Motor neuron (in vitro differentiated cells): Measurements from ENCODE around the gene AFF4. TPM values are rescaled to one million over a fixed set of nuclear protein-coding genes. Genes with fewer than 3 reads are reported as not detected.
A peak's percentile ranks its signal among the peaks of the same experiment; 100 is the strongest.

Source experiments
- ATAC-seq, 8 experiments: fragments of 200-7000 bp; cut with Tn5 transposase; replicated peaks in 6 of 8; 2 replicates each; pipeline ENCODE4 v1.8.0; 2021; ENCODE audit warnings: mild to moderate bottlenecking in 8 of 8, moderate library complexity in 8 of 8
- H3K27ac ChIP-seq, 2 donors: fragments of 250-450 bp; sonication (Bioruptor Pico); 2 replicates each; pipeline ENCODE4 v1.9.0; 2021; ENCODE audit warnings: antibody characterized with exemption in 2 of 2, mild to moderate bottlenecking in 2 of 2, moderate library complexity in 1 of 2
- H3K4me1 ChIP-seq, 2 donors: fragments of 250-450 bp; sonication (Bioruptor Pico); replicated peaks in 1 of 2; 2 replicates each; pipeline ENCODE4 v1.6.1; 2021; ENCODE audit warnings: antibody characterized with exemption in 2 of 2, mild to moderate bottlenecking in 2 of 2, moderate library complexity in 1 of 2
- H3K4me3 ChIP-seq, 5 donors: fragments of 250-450 bp; sonication (Bioruptor Pico); 2 replicates each; pipeline ENCODE4 v1.9.0; 2021; ENCODE audit warnings: antibody characterized with exemption in 5 of 5, mild to moderate bottlenecking in 5 of 5, moderate library complexity in 4 of 5
- WGBS, 10 experiments: fragments of 450-650 bp; shearing (Covaris generic); methylation state at CpG; one replicate each; pipeline ENCODE4 v1.0.0; 2022; 5-methylcytosine and 5-hydroxymethylcytosine counted together
- in situ Hi-C, 9 experiments: fragments of 400-800 bp; cut with MboI; loops; one replicate each; pipeline ENCODE4 v1.15.0; 2021; ENCODE audit warnings: low sequenced_read_pairs in 9 of 9, low pct_unique_long_range_greater_than_20kb in 2 of 9; ENCODE audit not compliant: unreplicated experiment in 9 of 9
- total RNA-seq, 8 experiments: library from RNA; unstranded; fragments of 300-600 nt; gene quantifications; 2 replicates each; pipeline versions ENCODE4 v1.2.3 to v1.2.4, GENCODE V29; 2022

AFF4 gene
- total RNA-seq, 8 experiments from 2014 or later = 43.0 to 102 (median 67.3) TPM

DNA sequence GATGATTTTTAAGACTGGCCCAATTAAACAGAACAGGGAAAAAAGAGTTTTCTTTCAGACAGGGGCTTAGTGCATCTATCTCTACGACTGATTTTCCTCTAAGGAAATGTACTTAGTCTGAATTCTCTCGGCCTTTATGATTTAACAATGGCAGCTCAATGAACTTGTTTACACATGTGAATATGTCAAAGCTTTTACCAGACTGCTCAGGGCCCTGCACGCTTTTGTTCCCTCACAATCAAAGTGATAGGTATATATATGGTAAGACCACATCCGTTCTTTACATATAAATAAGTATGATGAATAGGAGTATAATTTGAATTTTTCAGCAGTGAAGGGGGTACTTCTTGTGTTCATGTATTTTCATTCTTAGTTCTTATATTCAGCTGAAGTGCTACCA is 62.4 kb downstream of the AFF4 start:
- no peak overlapping the region for H3K4me3 ChIP-seq
- in situ Hi-C loops = no loop called here
- WGBS, 10 experiments = 59 to 95% (median 86%) methylated on average over 3 to 4 of the region's 4 CpGs; no CpG with 5 or more reads in 2 of the 10 experiments
- ATAC-seq = peak in 1 of 8 experiments; percentile 65
- H3K4me1 ChIP-seq = no peaks in the 10 kb centered on the region
- no peak overlapping the region for H3K27ac ChIP-seq

DNA sequence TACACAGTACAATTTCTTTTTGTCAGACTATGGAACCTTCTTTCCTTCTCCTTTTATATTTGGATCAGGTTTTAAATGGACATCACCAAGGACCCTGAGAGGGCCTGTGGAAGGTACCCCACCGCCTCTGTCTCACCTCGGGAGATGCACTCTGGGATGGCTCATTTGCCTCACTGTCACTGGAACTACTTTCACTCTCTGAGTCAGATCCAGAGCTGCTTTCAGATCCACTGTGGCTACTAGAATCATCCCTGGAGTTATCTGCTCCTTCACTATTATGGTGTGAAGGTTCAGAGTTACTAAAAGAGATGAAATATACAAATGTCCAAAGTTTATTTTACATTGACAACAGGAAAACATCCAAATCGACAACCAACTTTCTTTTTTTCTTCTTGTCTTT is 65.3 kb downstream of the AFF4 start:
- Histone ChIP-seq H3K27ac (no peak overlapping the region), H3K4me3 (no peak overlapping the region), H3K4me1 (no peaks in the 10 kb centered on the region)
- WGBS, 10 experiments = 18 to 82% (median 65%) methylated on average over 1 to 3 of the region's 3 CpGs; no CpG with 5 or more reads in 4 of the 10 experiments
- no peak for ATAC-seq
- in situ Hi-C loops = loop anchor here in 1 of 9 experiments (25.0 kb wide), 1 partner anchor 111 kb away; the partner anchor contains the start of gene SEPTIN8

DNA sequence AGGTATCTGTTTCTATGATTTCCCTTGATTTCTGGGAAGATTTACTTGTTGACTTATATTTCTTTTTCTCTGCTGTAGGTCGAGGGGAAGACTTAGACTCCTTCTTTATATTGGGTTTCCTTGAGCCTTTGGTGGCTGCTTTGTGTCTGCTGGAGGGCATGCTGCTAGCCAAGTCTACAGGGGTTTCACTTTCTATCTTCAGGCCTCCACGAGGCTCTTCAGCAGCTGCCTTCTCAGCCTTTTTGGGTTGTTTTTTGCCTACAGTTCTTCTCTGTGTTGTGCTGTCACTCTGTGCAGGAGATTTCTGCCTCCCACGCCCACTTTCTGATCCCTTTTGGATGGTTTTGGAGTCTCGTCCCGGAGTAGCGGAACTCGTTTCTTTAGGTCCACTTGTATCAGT is 66.7 kb downstream of the AFF4 start:
- ATAC-seq = peak in 1 of 8 experiments; percentile 15
- in situ Hi-C loops = loop anchor here in 1 of 9 experiments (25.0 kb wide), 1 partner anchor 109 kb away; the partner anchor contains the start of gene SEPTIN8
- Histone ChIP-seq H3K4me1 (no peaks in the 10 kb centered on the region), H3K27ac (no peak overlapping the region), H3K4me3 (no peak overlapping the region)
- 54 to 100% (median 97%) methylated on average over 1 to 7 of the region's 7 CpGs; no CpG with 5 or more reads in 2 of the 10 experiments for WGBS, 10 experiments

DNA sequence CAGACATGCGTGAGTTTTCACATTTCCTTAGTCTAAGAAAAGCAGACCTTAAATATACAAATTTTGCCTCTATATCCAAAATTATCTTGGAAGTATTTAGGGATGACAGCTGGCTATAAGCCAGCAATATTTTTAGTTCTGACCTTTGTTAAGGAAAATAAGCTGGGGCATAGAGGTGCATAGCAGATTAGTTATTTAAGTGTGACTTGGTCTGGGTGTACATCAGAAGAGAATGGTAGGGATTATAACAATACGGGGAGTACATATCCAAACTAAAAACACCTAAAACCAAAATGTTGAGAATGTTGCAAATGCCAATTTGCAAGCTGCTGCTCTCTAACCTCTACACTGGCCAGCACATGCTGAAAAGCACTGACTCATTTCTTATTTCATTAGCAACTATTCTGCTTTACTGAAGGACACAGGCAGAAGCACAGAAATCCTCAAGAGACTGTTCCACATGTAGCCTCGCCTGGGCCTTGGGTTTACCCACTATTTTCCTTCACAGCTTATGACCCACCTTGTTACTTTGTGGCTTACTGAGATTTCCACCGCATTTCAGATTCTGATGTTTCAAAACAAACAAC is 67.6 kb downstream of the AFF4 start:
- WGBS, 10 experiments = 89 to 100% (median 98%) methylated on average over 1 to 4 of the region's 4 CpGs
- H3K27ac ChIP-seq = no peak overlapping the region
- H3K4me3 ChIP-seq = no peak overlapping the region
- no peaks in the 10 kb centered on the region for H3K4me1 ChIP-seq
- ATAC-seq = peak in 2 of 8 experiments; percentile 86 to 87
- in situ Hi-C loops = loop anchor here in 1 of 9 experiments (25.0 kb wide), 1 partner anchor 109 kb away; the partner anchor contains the start of gene SEPTIN8

DNA sequence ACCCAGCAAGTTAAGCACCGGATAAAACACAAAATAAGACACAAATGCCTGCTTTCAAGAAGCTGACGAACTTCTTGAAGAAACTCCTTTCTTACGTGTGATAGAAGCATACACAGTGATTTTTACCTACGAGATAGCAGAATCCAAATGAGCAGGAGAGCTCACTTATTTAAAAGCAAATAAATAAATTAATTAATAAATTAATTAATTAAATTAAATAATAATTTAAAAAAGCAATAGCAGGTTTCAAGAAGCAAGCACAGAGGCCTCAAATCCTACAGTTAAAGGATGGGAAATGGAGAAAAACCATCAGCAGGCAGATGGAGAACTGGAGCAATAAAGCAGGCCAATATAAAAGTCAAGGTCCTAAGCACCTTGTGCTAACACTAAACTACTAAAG is 72.6 kb downstream of the AFF4 start:
- Histone ChIP-seq H3K4me3 (no peak overlapping the region), H3K27ac (no peak overlapping the region), H3K4me1 (no peaks in the 10 kb centered on the region)
- WGBS, 10 experiments = 81 to 100% (median 94%) methylated on average over 2 to 4 of the region's 4 CpGs; no CpG with 5 or more reads in 1 of the 10 experiments
- in situ Hi-C loops = loop anchor here in 1 of 9 experiments (25.0 kb wide), 1 partner anchor 104 kb away; the partner anchor contains the start of gene SEPTIN8
- no peak for ATAC-seq

DNA sequence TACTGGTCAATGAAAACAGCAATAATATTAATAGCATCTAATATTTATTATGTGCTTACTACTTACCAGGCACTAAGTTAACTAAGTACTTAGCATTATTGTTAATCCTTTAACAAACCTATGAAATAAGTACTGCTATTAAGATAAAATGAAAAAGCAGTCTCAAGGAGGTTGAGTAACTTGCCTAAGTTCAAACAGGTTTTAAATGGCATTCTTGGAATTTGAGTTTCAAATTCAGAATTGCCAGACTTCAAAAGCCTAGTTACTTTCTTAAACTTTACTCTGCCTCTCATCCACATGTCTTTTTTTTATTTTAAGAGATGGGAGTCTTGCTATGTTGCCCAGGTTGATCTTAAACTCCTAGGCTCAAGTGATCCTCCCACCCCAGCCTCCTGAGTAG is 73.9 kb downstream of the AFF4 start:
- in situ Hi-C loops = loop anchor here in 1 of 9 experiments (25.0 kb wide), 1 partner anchor 102 kb away; the partner anchor contains the start of gene SEPTIN8
- ATAC-seq = no peak
- H3K4me3 ChIP-seq = no peak overlapping the region
- no peak overlapping the region for H3K27ac ChIP-seq
- H3K4me1 ChIP-seq = no peaks in the 10 kb centered on the region

DNA sequence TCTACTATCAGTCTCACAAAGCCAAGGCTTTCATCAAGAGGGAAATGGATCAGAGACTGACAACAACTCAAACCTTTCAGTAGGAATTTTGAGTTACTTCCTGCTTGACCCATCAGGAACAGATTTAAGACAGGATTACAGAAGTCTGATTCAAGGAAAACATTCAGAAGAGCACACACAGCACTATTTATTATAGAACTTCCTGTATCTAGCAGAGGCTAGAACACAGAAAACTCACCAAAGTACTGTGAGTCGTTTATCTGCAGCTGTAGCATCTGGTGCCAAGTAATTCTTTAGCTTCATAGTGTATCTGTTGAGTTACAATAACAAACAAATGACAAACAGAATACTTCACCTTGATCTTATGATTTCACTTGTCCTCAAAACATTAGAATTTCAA is 76.2 kb downstream of the AFF4 start:
- no peak overlapping the region for H3K4me3 ChIP-seq
- in situ Hi-C loops = loop anchor here in 1 of 9 experiments (25.0 kb wide), 1 partner anchor 100 kb away; the partner anchor contains the start of gene SEPTIN8
- H3K27ac ChIP-seq = no peak overlapping the region
- 0 to 100% (median 89%) methylated on average over 1 of the region's 1 CpG; no CpG with 5 or more reads in 5 of the 10 experiments for WGBS, 10 experiments
- no peak for ATAC-seq
- H3K4me1 ChIP-seq = no peaks in the 10 kb centered on the region

DNA sequence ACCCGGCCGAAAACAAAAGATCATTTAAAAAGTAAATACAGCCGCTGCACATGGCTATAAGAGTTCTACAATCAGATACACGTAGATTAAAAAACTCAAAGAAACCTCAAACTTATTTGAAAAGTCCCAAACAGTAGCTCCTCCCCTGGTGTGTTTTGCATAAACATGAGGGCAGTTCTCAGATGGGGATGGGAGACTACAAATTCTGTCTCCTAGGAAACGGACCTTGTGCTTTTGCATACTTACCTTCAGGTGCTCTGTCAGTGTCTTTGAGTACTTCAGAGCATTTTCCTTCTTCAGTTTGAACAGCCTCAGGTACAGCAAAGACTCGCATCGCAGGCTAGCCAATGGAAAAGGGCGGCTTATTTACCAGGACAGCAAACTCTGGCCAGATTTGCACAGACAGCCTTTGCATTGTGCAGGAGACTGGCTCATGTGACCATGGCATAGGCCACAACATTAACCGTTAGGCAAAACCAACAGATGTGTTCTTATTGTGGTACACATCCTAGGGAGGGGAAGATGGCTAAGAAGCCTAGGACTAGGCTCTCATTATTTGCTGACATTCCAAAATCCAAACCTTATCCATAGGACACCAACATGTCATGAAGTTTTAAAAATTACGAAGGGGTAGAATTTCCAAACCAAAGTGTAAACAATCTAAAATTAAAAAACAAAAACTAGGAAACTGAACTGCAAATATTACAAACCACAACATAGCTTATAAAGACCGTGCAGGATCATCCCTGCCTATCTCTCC is 77.2 kb downstream of the AFF4 start:
- ATAC-seq = peak in 2 of 8 experiments; percentile 18 to 33
- 73 to 100% (median 90%) methylated on average over 2 to 11 of the region's 11 CpGs for WGBS, 10 experiments
- Histone ChIP-seq H3K4me1 (no peaks in the 10 kb centered on the region), H3K27ac (no peak overlapping the region), H3K4me3 (no peak overlapping the region)
- in situ Hi-C loops = loop anchor here in 1 of 9 experiments (25.0 kb wide), 1 partner anchor 99 kb away; the partner anchor contains the start of gene SEPTIN8

DNA sequence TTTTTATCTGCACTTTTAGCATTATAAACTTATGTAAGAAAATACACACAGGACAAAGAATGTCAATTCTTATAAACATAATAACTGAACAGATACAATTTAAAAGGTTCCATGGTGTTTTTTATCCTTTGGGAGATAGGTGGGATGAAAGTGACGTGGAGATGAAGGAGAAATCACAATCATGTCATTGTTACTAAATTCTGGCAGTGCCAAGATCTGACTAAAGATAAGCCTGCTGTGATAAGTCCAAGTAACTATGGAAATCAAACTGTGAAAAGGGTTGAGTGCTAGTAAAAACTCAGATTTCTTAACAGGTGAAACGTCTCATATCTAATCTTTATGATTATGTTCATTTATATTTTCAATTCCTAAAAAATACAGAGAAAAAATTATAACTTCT is 78.9 kb downstream of the AFF4 start:
- no peak for ATAC-seq
- no peaks in the 10 kb centered on the region for H3K4me1 ChIP-seq
- no peak overlapping the region for H3K27ac ChIP-seq
- no peak overlapping the region for H3K4me3 ChIP-seq
- 44 to 100% (median 92%) methylated on average over 1 to 2 of the region's 2 CpGs; no CpG with 5 or more reads in 1 of the 10 experiments for WGBS, 10 experiments
- in situ Hi-C loops = loop anchor here in 1 of 9 experiments (25.0 kb wide), 1 partner anchor 97 kb away; the partner anchor contains the start of gene SEPTIN8

DNA sequence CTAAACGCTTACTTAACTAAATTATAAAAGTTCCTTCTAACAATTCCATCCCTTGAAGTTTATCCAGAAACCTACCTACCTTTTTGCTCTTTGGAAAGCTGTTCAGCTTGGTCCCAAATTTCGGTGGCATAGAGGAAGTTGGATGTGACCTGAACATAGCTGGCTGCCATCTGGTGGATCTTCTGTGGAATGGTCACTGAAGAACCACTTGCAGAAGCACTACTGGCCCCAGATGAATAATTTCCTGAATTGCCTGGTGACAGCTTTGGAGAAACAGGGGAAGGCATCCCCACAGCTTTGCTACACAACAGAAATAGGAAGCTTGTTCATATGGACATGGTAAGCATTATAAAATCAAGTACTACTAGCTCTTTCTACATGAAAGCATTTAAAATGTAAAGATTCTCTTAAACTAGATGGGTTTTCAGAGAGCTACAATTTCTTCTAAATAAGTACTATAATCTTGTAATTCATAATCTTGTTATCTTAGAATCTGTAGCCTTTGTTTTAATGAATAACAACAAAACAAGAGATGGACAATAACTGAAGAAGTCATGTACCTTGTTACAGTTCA is 80.1 kb downstream of the AFF4 start:
- in situ Hi-C loops = loop anchor here in 1 of 9 experiments (25.0 kb wide), 1 partner anchor 96 kb away; the partner anchor contains the start of gene SEPTIN8
- peak; percentile 40 to 93 (median 72) for ATAC-seq
- Histone ChIP-seq H3K4me3 (no peak overlapping the region), H3K27ac (no peak overlapping the region), H3K4me1 (no peaks in the 10 kb centered on the region)
- WGBS, 10 experiments = 0 to 60% (median 49%) methylated on average over 1 to 2 of the region's 2 CpGs; no CpG with 5 or more reads in 1 of the 10 experiments

DNA sequence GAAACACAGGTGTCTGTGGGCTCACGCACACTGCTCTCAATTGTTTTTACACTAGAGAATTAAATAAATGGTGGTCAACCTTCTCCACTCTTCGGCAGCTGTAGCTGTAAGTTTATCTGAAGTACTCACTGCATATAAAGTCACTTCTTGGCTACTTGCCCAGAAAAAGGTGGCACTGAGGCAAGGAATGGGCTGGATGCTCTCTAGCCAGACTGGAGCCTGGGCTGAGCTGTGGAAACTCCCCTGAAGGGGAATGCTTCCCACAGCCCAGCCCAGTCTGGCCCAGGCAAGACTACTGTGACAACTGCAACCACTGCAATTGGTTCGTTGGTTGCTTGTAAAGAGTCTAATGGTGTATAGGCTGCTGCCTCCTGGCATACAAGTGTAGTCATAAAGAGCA is 85.5 kb downstream of the AFF4 start:
- in situ Hi-C loops = loop anchor here in 1 of 9 experiments (25.0 kb wide), 1 partner anchor 91 kb away; the partner anchor contains the start of gene SEPTIN8
- WGBS, 10 experiments = 80 to 100% (median 93%) methylated on average over 1 to 3 of the region's 3 CpGs; no CpG with 5 or more reads in 4 of the 10 experiments
- no peak overlapping the region for H3K27ac ChIP-seq
- no peak overlapping the region for H3K4me3 ChIP-seq
- ATAC-seq = peak in 3 of 8 experiments; percentile 56 to 90 (median 82)
- H3K4me1 ChIP-seq = no peaks in the 10 kb centered on the region

DNA sequence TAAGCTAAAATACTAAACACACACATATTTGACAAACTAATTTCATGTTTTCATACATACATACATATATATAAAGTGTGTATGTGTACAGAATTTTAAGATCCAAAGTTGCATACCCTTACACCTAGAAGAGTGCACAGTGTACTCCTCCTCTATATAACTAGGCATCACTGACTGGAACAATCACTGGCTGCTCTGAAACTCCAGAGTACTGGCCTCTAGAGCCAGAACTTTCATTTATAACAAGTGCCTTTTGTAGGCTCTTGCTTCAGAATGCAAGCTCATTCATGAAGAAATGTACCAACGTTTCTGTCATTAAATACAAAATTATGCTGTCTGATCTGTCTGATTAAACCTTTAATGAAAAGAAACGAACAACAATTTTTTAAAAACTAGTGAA is 86.0 kb downstream of the AFF4 start:
- no peak for ATAC-seq
- no peak overlapping the region for H3K27ac ChIP-seq
- H3K4me1 ChIP-seq = no peaks in the 10 kb centered on the region
- WGBS, 10 experiments = 0 to 100% (median 72%) methylated on average over 1 to 2 of the region's 2 CpGs; no CpG with 5 or more reads in 1 of the 10 experiments
- in situ Hi-C loops = loop anchor here in 1 of 9 experiments (25.0 kb wide), 1 partner anchor 90 kb away; the partner anchor contains the start of gene SEPTIN8
- no peak overlapping the region for H3K4me3 ChIP-seq
